GM12878 (cell line): Measurements from ENCODE around the gene NDUFV3.

ENCODE experiments used
- CBX5 ChIP-seq: sonication (generic); IDR thresholded peaks from 2 replicates; pipeline ENCODE4 v1.6.1; 2016; ENCODE audit warnings: low read depth, moderate library complexity, mild to moderate bottlenecking, inconsistent platforms
- CHD2 ChIP-seq: IDR thresholded peaks from 2 replicates; pipeline ENCODE4 v1.6.1; 2011; ENCODE audit warnings: low read depth, low read length, improper control_type of control experiment, borderline replicate concordance
- CTCF ChIP-seq, 3 experiments: IDR thresholded peaks in 2 of 3; conservative IDR thresholded peaks in 1 of 3; 2 replicates each; pipeline ENCODE4 v1.5.1; 2011; ENCODE audit warnings: low read depth in 3 of 3, low read length in 3 of 3, mild to moderate bottlenecking in 3 of 3, control low read depth in 2 of 3, moderate library complexity in 2 of 3, inconsistent platforms in 1 of 3, mixed read lengths in 1 of 3; ENCODE audit not compliant: control insufficient read depth in 2 of 3, insufficient read depth in 1 of 3; ENCODE audit errors: extremely low read depth in 1 of 3
- EZH2 ChIP-seq: IDR thresholded peaks from 2 replicates; pipeline ENCODE4 v1.6.1; 2012; ENCODE audit warnings: low read depth, mild to moderate bottlenecking, control low read depth, inconsistent platforms, low read length, borderline replicate concordance; ENCODE audit not compliant: control insufficient read depth
- JUNB ChIP-seq: IDR thresholded peaks from 2 replicates; pipeline ENCODE4 v1.6.1; 2016; ENCODE audit warnings: antibody characterized with exemption, mild to moderate bottlenecking
- PBX3 ChIP-seq: IDR thresholded peaks from 2 replicates; pipeline ENCODE4 v1.6.1; 2011; ENCODE audit warnings: mild to moderate bottlenecking, low read depth, low read length, moderate library complexity; ENCODE audit not compliant: insufficient replicate concordance
- POLR2A ChIP-seq: IDR thresholded peaks from 2 replicates; pipeline ENCODE4 v1.6.1; 2011; ENCODE audit warnings: low read depth, mild to moderate bottlenecking, low read length
- SMC3 ChIP-seq: IDR thresholded peaks from 2 replicates; pipeline ENCODE4 v1.6.1; 2011; ENCODE audit warnings: low read length, improper control_type of control experiment, borderline replicate concordance
- YY1 ChIP-seq: IDR thresholded peaks from 2 replicates; pipeline ENCODE4 v1.6.1; 2011; ENCODE audit warnings: low read depth, mild to moderate bottlenecking, low read length

GRCh38 chr21:42925114-42925926 lies 32.2 kb downstream of the NDUFV3 start, which contains the start of gene ERVH48-1:
- TF ChIP-seq SMC3 (no peak), EZH2 (no peak), CBX5 (no peak), CTCF (IDR thresholded peaks at IDR 0.05 in 2 of 3, conservative IDR thresholded peaks at IDR 0.05 in 1 of 3; ENCODE audit: control insufficient read depth in 2 of 3, extremely low read depth in 1 of 3, insufficient read depth in 1 of 3, low read depth in 3 of 3, low read length in 3 of 3) (no peak), POLR2A (no peak), YY1 (no peak), JUNB (no peak), PBX3 (no peak), CHD2 (no peak)
